ENCODE results near the gene NPR3.
"Not testable (repeated sequence)": the region's sequence is repeated elsewhere in the genome, so short reads cannot be mapped to it uniquely, and the experiment has no call there.

Gene NPR3

DNA sequence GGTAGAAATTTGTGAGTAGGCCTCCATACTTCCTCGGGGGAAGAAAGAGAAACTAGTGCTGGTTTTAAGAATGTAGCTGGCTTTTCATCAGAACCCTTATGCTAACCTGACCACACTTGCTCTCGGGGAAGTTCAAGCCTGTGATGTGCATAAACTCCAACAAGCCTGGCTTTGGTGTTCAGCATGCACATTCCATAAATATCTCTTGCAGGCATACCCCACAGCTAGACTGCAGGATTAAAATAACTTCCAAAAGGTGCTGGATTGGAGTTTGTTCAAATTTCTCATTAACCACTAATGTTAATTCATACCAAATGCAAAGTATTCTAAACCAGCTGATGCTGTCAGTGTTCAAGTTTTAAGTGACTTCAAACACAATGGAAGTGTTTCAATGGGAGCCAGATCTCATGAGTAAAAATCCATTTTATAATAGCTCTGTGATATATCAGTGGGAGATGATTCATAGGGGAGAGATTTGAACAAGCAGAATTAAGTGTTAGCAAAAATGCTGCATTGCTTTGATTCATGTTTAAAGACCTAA, 79.4 kb downstream of the NPR3 start:
- DNase-seq (ENCODE audit: low spot score in 2 of 2) (no peak), ATAC-seq (ENCODE audit: low read depth) (no peak)
- H3K27me3 Mint-ChIP-seq: peaks cover 5% of the 10 kb centered on the region
- H3K4me3 Mint-ChIP-seq: no peak overlapping the region
- H3K27ac Mint-ChIP-seq: no peak overlapping the region
- no peaks in the 10 kb centered on the region for H3K9me3 Mint-ChIP-seq
- no peaks in the 10 kb centered on the region for H3K4me1 Mint-ChIP-seq
- no peaks in the 10 kb centered on the region for H3K36me3 Mint-ChIP-seq

DNA sequence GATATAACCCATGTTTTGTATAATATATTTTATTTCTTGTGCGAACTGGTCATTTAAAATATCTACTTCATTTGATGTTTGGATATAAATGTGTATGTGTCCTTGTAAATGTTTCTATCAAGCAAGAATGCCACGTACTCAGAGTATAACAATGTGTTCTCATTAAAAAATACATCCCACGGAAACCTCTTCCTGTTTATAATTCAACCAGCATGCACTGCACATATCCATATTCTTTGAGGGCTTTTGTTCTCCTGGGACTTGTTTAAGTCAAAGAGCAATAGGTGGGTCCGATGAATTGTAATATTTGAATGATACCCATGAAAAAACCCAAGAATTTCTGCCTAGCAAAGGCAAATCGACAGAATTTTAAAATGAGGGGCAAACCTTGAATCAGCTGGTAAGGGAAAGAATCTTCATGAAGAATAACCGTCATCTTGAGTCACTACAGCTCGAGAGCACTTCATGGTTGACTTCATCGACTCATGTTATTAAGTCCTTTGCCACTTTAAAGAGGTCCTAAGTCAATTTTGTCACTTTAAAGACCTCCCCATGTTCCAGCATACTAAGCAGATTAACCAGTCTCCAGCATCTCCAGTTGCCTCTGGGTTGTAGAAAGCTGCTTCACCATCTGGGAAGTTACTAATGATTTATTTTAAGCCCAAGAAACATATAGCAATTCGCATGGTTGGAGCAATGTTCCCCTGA, 80.6 kb downstream of the NPR3 start:
- Mint-ChIP-seq H3K36me3 (no peaks in the 10 kb centered on the region), H3K9me3 (no peaks in the 10 kb centered on the region), H3K27me3 (peaks cover 4% of the 10 kb centered on the region), H3K27ac (no peak overlapping the region), H3K4me1 (no peaks in the 10 kb centered on the region), H3K4me3 (no peak overlapping the region)
- DNase-seq (ENCODE audit: low spot score in 2 of 2) (no peak), ATAC-seq (ENCODE audit: low read depth) (no peak)

DNA sequence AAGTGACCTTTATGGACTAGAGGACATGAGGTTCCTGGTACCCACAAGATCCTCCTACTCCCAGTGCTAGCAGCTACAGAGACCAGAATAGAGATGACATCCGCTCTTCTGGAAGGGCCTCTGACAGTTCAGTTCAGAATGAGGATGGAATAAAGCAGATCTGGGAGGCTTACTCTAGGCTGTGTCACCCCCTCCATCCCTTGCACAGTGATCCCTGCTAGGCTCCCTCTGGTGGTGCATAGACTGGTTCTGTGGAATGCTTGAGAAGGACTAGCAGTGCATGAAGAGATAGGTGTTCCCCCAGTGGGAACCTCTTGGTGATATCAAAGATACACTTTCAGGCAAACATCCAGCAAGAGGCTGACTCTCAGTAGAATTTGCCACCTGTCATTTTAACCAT, 83.0 kb downstream of the NPR3 start:
- Mint-ChIP-seq H3K4me1 (no peaks in the 10 kb centered on the region), H3K27me3 (no peaks in the 10 kb centered on the region), H3K27ac (no peak overlapping the region), H3K36me3 (no peaks in the 10 kb centered on the region), H3K4me3 (no peak overlapping the region), H3K9me3 (no peaks in the 10 kb centered on the region)
- DNase-seq (ENCODE audit: low spot score in 2 of 2) (no peak), ATAC-seq (ENCODE audit: low read depth) (no peak)

DNA sequence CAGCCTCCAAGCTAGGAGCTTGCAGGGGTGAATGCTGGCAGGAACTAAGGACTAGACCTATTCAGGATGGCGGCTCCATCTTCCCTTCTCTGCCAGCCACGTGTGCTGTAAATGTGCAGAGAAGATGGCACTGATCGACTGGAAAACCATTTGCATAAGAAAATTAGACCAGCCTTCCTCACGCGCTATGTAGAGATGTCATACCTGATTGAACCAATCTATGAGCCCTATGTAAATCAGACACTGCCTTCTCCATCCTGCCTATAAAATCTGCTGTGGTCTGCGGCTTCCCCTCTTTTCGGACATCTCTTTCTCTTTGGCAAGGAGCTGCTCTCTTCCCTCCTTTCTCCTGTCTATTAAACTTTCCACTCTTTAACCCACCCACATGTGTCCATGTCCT, 91.6 kb downstream of the NPR3 start:
- H3K9me3 Mint-ChIP-seq: peaks cover 13% of the 10 kb centered on the region
- no peaks in the 10 kb centered on the region for H3K36me3 Mint-ChIP-seq
- H3K4me3 Mint-ChIP-seq: no peak overlapping the region
- no peaks in the 10 kb centered on the region for H3K27me3 Mint-ChIP-seq
- H3K4me1 Mint-ChIP-seq: no peaks in the 10 kb centered on the region
- no peak overlapping the region for H3K27ac Mint-ChIP-seq
- DNase-seq (ENCODE audit: low spot score in 2 of 2): no peak
- ATAC-seq (ENCODE audit: low read depth): no peak

DNA sequence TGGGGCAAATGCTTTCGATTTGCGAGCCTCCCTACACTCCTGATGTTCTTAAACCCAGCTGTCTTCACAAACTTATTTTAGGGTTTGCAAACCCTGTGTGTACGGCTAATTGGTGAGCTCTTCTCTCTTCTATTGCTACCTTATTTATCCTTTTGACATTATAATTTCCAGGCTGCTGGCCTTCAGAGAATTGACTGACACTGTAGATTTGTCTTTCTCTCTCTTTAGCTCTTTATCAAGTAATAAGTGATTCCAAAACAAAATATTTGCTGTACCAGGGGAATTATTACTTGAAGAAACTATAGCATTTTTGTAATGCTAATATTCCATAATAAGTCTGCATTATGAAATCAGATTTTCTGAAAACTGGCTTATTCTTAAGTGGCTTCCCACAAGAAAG, 92.5 kb downstream of the NPR3 start:
- Mint-ChIP-seq H3K27me3 (no peaks in the 10 kb centered on the region), H3K36me3 (no peaks in the 10 kb centered on the region), H3K9me3 (peaks cover 13% of the 10 kb centered on the region), H3K4me1 (no peaks in the 10 kb centered on the region), H3K4me3 (no peak overlapping the region), H3K27ac (no peak overlapping the region)
- no peak for DNase-seq (ENCODE audit: low spot score in 2 of 2)
- ATAC-seq (ENCODE audit: low read depth): no peak

DNA sequence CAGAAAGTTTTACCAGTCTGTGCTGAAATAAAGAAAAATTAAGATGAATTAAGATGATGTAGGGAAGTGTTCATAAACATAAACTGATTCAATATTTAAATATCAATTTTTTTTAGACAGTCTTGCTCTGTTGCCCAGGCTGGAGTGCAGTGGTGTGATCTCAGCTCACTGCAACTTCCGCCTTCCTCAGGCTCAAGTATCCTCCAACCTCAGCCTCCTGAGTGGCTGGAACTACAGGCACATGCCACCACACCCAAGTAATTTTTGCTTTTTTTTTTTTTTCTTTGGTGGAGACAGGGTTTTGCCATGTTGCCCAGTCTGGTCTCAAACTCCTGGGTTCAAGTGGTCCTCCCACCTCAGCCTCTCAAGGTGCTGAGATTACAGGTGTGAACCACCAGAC, 94.3 kb downstream of the NPR3 start:
- H3K9me3 Mint-ChIP-seq; H3K36me3 Mint-ChIP-seq; DNase-seq (ENCODE audit: low spot score in 2 of 2); H3K4me3 Mint-ChIP-seq; H3K27me3 Mint-ChIP-seq; H3K27ac Mint-ChIP-seq; ATAC-seq (ENCODE audit: low read depth); H3K4me1 Mint-ChIP-seq: not testable (repeated sequence)

DNA sequence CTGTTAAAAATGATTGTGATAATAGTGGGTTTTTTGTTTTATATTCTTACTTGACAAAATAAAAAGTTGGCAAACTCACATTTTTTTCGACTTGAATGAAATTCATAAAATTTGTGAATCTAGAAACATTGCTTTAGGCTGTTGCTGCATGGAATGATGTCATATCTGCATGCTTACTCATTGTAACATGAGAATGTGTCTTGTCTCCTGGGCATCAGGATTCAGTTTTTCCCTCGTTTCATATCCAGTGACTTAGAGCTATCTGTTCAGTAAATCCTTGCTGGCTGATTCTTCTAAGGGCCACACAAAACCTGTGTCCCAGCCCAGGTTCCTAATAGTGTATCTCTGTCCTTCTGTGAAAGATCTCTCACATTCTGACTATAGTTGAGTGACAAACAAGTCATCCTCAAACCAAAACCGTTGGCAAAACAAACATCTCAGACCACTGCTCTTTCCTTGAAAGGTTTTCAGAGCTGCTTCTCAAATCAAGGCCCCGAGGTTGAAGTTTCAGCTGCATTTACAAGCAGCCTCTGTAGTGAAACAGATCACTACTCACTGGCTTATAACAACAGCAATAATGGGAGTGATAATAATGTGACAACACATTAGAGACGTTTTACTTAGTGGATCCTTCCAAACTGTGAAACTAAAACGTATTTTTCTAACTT, 95.0 kb downstream of the NPR3 start:
- H3K9me3 Mint-ChIP-seq: peaks cover 10% of the 10 kb centered on the region
- no peaks in the 10 kb centered on the region for H3K36me3 Mint-ChIP-seq
- no peak for DNase-seq (ENCODE audit: low spot score in 2 of 2)
- H3K4me1 Mint-ChIP-seq: no peaks in the 10 kb centered on the region
- no peak overlapping the region for H3K4me3 Mint-ChIP-seq
- H3K27me3 Mint-ChIP-seq: peaks cover 2% of the 10 kb centered on the region
- no peak for ATAC-seq (ENCODE audit: low read depth)
- no peak overlapping the region for H3K27ac Mint-ChIP-seq

DNA sequence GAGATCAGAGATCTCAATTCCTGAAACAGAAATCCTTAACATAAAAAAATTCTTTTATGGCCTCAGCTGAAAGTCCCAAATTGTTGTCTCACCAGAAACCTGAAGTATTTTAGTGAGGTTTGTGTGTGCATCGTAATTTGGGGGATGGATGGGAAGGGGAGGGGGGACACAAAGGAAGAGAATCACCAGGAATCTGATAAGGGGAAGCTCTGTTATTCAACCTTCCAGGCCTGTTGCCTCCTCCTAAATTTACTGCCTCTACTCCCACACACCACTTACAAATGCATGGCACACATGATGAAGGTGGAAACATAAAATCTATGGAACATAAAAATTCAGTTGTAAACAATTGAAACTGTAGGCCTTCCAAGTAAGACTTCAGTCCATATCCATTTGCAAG, 97.7 kb downstream of the NPR3 start:
- no peaks in the 10 kb centered on the region for H3K4me1 Mint-ChIP-seq
- H3K36me3 Mint-ChIP-seq: no peaks in the 10 kb centered on the region
- peaks cover 3% of the 10 kb centered on the region for H3K9me3 Mint-ChIP-seq
- no peak overlapping the region for H3K4me3 Mint-ChIP-seq
- DNase-seq (ENCODE audit: low spot score in 2 of 2) (no peak), ATAC-seq (ENCODE audit: low read depth) (no peak)
- H3K27ac Mint-ChIP-seq: no peak overlapping the region
- H3K27me3 Mint-ChIP-seq: peaks cover 2% of the 10 kb centered on the region

DNA sequence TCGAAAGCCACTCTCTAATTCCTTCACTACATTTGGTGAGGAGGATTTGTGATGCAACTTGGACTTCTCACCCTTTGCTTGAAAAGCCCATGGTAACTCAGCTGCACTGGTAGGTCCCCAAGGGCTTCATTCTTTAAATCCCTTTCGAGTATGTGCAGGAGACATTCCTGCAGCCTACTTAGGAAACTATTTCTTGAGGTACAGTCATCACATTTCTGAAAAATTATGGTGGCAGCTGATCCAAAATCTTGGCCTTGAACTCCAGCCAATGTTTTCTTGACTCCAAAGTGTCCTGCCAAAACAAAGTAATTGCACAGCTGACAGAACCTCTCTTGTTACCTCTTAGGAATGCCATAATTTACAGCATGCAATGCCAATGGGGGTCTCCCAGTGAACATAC, 99.7 kb downstream of the NPR3 start:
- Mint-ChIP-seq H3K9me3 (peaks cover 6% of the 10 kb centered on the region), H3K27ac (no peak overlapping the region), H3K27me3 (peaks cover 2% of the 10 kb centered on the region), H3K36me3 (no peaks in the 10 kb centered on the region), H3K4me1 (no peaks in the 10 kb centered on the region), H3K4me3 (no peak overlapping the region)
- ATAC-seq (ENCODE audit: low read depth): no peak
- DNase-seq (ENCODE audit: low spot score in 2 of 2): no peak

DNA sequence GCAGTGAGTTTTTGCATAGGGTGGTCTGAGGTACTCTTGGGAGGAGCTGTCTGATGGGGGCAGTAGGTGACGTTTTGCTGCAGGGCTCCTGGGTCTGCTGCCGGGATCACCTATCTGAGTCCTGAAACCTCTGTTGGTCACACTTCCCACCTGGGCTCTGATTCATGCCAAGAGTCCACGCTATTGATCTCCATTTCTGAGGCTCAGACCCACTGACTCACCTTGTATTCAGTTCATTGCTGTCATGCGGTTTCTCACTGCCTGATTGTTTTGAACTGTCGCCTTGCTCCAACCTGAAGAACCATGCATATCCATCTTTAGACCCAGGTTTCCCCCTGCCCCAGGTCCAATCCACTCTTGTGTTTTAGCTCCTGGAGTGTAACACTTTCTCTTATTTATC, 101.3 kb downstream of the NPR3 start:
- H3K9me3 Mint-ChIP-seq: peaks cover 6% of the 10 kb centered on the region
- no peaks in the 10 kb centered on the region for H3K4me1 Mint-ChIP-seq
- ATAC-seq (ENCODE audit: low read depth) (no peak), DNase-seq (ENCODE audit: low spot score in 2 of 2) (no peak)
- no peak overlapping the region for H3K4me3 Mint-ChIP-seq
- peaks cover 2% of the 10 kb centered on the region for H3K27me3 Mint-ChIP-seq
- no peaks in the 10 kb centered on the region for H3K36me3 Mint-ChIP-seq
- H3K27ac Mint-ChIP-seq: no peak overlapping the region

DNA sequence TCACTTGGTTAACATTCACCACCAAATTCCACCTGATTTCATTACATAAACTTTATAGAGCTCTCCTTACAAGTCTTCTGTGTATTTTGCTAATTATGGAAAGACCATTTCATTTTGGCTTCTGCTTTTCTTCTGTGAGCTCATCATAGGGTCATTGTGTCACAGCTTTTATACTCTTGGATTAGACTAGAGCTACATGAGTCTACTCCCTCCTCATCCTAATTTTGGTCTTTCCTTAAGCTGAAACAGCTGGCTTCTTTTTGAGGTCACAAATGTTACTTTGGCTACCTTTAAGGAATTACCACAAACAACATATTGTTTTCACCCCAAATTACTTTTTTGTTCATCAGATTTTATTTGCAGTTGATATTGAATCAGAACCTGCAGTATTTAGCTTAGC, 103.0 kb downstream of the NPR3 start:
- Mint-ChIP-seq H3K36me3 (no peaks in the 10 kb centered on the region), H3K27ac (no peak overlapping the region), H3K9me3 (peaks cover 6% of the 10 kb centered on the region), H3K27me3 (peaks cover 2% of the 10 kb centered on the region), H3K4me3 (no peak overlapping the region), H3K4me1 (no peaks in the 10 kb centered on the region)
- no peak for DNase-seq (ENCODE audit: low spot score in 2 of 2)
- no peak for ATAC-seq (ENCODE audit: low read depth)

DNA sequence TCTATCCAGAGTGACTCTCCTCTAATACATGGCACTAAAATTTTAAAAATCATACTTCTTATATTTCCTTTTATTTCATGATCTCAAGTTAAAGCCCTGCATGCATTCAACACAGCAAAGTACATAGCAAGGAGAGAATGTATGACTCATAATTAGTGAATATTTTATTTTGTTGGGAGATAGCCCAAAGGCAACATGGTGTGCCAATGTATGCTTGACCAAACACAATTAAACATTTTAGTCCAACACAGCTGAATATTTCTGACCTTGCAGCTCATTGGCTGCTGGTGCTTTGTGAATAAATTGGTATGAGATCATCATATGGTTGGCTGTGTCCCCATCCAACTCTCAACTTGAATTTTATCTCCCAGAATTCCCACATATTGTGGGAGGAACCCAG, 103.5 kb downstream of the NPR3 start:
- Mint-ChIP-seq H3K4me3 (no peak overlapping the region), H3K9me3 (peaks cover 6% of the 10 kb centered on the region), H3K27me3 (peaks cover 2% of the 10 kb centered on the region), H3K36me3 (no peaks in the 10 kb centered on the region), H3K27ac (no peak overlapping the region), H3K4me1 (no peaks in the 10 kb centered on the region)
- no peak for ATAC-seq (ENCODE audit: low read depth)
- DNase-seq (ENCODE audit: low spot score in 2 of 2): no peak

DNA sequence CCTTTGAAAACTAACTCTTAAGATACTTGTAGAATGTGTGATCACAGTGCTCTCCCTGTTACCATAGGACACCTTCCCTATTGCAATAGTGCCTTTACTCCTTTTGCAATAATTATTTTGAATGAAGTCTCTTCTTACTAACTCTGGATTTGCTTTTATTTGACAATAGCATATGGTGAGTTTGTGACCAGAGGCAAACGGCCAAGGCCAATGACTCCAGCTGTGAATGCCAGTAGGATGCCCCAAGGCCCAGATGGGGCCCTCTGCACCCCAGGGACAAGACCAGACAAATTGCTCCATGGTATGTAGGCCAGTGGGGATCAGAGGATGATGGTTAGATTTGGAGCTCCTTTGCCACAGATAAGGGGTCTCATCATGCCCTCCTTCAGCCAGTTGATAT, 116.9 kb downstream of the NPR3 start:
- DNase-seq (ENCODE audit: low spot score in 2 of 2) (no peak), ATAC-seq (ENCODE audit: low read depth) (no peak)
- Mint-ChIP-seq H3K36me3 (no peaks in the 10 kb centered on the region), H3K4me3 (no peak overlapping the region), H3K27me3 (no peaks in the 10 kb centered on the region), H3K27ac (no peak overlapping the region), H3K9me3 (peaks cover 4% of the 10 kb centered on the region), H3K4me1 (no peaks in the 10 kb centered on the region)

DNA sequence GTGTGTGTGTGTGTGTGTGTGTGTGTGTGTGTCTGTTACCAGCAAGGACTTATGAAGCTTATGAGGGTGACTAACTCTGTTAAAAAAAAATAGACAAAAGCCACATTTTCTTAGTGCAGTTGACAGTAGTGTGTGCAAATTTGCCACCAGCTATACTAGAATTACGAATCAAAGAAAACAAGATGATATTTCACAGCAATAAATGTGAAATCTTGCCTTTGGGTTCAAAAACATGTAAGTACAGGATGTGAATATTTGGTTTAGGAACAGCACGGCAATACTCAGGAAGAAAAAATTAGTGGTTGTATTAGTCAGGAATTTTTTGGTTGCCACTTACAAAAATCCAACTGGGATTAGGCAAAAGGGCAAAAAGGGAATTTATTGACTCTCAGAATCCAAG, 117.4 kb downstream of the NPR3 start:
- no peak overlapping the region for H3K27ac Mint-ChIP-seq

DNA sequence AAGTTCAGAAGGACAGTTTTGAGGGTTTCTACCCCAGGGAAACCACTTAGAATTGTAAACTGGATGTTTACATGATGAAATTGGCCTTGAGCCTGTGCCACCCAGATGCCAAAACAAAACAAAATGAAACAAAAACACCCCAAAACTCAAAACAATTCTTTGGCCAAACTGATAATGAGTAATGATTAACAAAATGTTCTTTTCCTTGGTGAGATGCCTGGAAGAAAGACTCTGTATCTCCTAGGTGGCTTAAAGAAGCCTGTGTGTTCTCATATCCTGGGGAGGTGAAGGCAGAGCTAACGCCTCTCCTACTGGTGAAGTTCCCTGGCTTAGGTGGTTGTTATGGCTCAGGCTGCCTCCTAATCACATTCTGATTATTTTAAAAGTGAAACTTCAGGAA, 120.5 kb downstream of the NPR3 start:
- Mint-ChIP-seq H3K27ac (no peak overlapping the region), H3K27me3 (no peaks in the 10 kb centered on the region), H3K36me3 (no peaks in the 10 kb centered on the region), H3K4me3 (no peak overlapping the region), H3K9me3 (peaks cover 7% of the 10 kb centered on the region), H3K4me1 (no peaks in the 10 kb centered on the region)
- DNase-seq (ENCODE audit: low spot score in 2 of 2): no peak
- ATAC-seq (ENCODE audit: low read depth): no peak

More for the DNA sequence above, 117.4 kb downstream of the NPR3 start:
- Mint-ChIP-seq H3K4me1 (no peaks in the 10 kb centered on the region), H3K9me3 (peaks cover 5% of the 10 kb centered on the region), H3K4me3 (no peak overlapping the region), H3K36me3 (no peaks in the 10 kb centered on the region), H3K27me3 (no peaks in the 10 kb centered on the region)
- DNase-seq (ENCODE audit: low spot score in 2 of 2) (no peak), ATAC-seq (ENCODE audit: low read depth) (no peak)

All from memory B cell (primary cell).